ENCODE measurements around the gene MINDY2. TPM values are rescaled to one million over a fixed set of nuclear protein-coding genes. Genes with fewer than 3 reads are reported as not detected.

Gene MINDY2
- total RNA-seq, 4 donors from 2014 or later = 26.6 to 38.2 (median 29.2) TPM

- WGBS = 96% methylated on average over 4 of the region's 4 CpGs
- Histone ChIP-seq H3K4me3 (no peak overlapping the region), H3K9me3 (no peaks in the 10 kb centered on the region), H3K27ac (replicated peaks in 1 of 4) (no peak overlapping the region), H3K27me3 (no peaks in the 10 kb centered on the region), H3K36me3 (no peaks in the 10 kb centered on the region), H3K4me1 (peaks cover 8 to 16% (median 9%) of the 10 kb centered on the region in 4 donors)
- no peak for TF ChIP-seq POLR2A (IDR thresholded peaks at IDR 0.05; ENCODE audit: low read depth)
- no peak for TF ChIP-seq POLR2AphosphoS5 (IDR thresholded peaks at IDR 0.05)
- no peak for TF ChIP-seq CTCF (IDR thresholded peaks at IDR 0.05)
- TF ChIP-seq EP300 (IDR thresholded peaks at IDR 0.05) = no peak
- no peak for DNase-seq (ENCODE audit: extremely low spot score)
- intact Hi-C loops (cut with DNase I) = no loop called here
Observed at GRCh38 chr15:58867926-58868325, 96.8 kb downstream of the MINDY2 start.

- no peaks in the 10 kb centered on the region for H3K9me3 ChIP-seq
- intact Hi-C loops (cut with DNase I) = no loop called here
- H3K4me3 ChIP-seq = no peak overlapping the region
- no peaks in the 10 kb centered on the region for H3K36me3 ChIP-seq
- TF ChIP-seq POLR2A (IDR thresholded peaks at IDR 0.05; ENCODE audit: low read depth) = no peak
- TF ChIP-seq EP300 (IDR thresholded peaks at IDR 0.05) = no peak
- no peak for TF ChIP-seq CTCF (IDR thresholded peaks at IDR 0.05)
- no peak for TF ChIP-seq POLR2AphosphoS5 (IDR thresholded peaks at IDR 0.05)
- H3K27ac ChIP-seq (replicated peaks in 1 of 4) = no peak overlapping the region
- 91% methylated on average over 4 of the region's 4 CpGs for WGBS
- DNase-seq (ENCODE audit: extremely low spot score) = no peak
- H3K27me3 ChIP-seq = no peaks in the 10 kb centered on the region
- peaks cover 0 to 2% (median 0%) of the 10 kb centered on the region in 4 donors for H3K4me1 ChIP-seq
Observed at GRCh38 chr15:58870451-58870850, 99.3 kb downstream of the MINDY2 start.

- H3K36me3 ChIP-seq = peaks cover 11 to 22% (median 16%) of the 10 kb centered on the region in 4 donors
- intact Hi-C loops (cut with DNase I) = no loop called here
- no peaks in the 10 kb centered on the region for H3K4me1 ChIP-seq
- TF ChIP-seq POLR2AphosphoS5 (IDR thresholded peaks at IDR 0.05) = no peak
- no peak for TF ChIP-seq EP300 (IDR thresholded peaks at IDR 0.05)
- no peak for TF ChIP-seq CTCF (IDR thresholded peaks at IDR 0.05)
- TF ChIP-seq POLR2A (IDR thresholded peaks at IDR 0.05; ENCODE audit: low read depth) = no peak
- DNase-seq (ENCODE audit: extremely low spot score) = no peak
- H3K27me3 ChIP-seq = no peaks in the 10 kb centered on the region
- H3K4me3 ChIP-seq = no peak overlapping the region
- 80% methylated on average over 1 of the region's 1 CpG for WGBS
- no peak overlapping the region for H3K27ac ChIP-seq (replicated peaks in 1 of 4)
- no peaks in the 10 kb centered on the region for H3K9me3 ChIP-seq
Observed at GRCh38 chr15:58873267-58873666, 102.2 kb downstream of the MINDY2 start.

GRCh38 chr15:58875343-58875742 is 104.2 kb downstream of the MINDY2 start:
- Histone ChIP-seq H3K27me3 (no peaks in the 10 kb centered on the region), H3K4me3 (no peak overlapping the region), H3K9me3 (no peaks in the 10 kb centered on the region), H3K36me3 (peaks cover 31 to 43% (median 37%) of the 10 kb centered on the region in 4 donors), H3K27ac (replicated peaks in 1 of 4) (no peak overlapping the region), H3K4me1 (no peaks in the 10 kb centered on the region)
- TF ChIP-seq CTCF (IDR thresholded peaks at IDR 0.05) = no peak
- TF ChIP-seq POLR2AphosphoS5 (IDR thresholded peaks at IDR 0.05) = no peak
- no peak for TF ChIP-seq EP300 (IDR thresholded peaks at IDR 0.05)
- TF ChIP-seq POLR2A (IDR thresholded peaks at IDR 0.05; ENCODE audit: low read depth) = no peak
- no peak for DNase-seq (ENCODE audit: extremely low spot score)
- intact Hi-C loops (cut with DNase I) = no loop called here

Measured in esophagus muscularis mucosa (tissue), 4 donors.